AG04450 (cell line): ENCODE measurements around the gene MCF2L. TPM values are rescaled to one million over a fixed set of nuclear protein-coding genes. Genes with fewer than 3 reads are reported as not detected.

ENCODE experiments used
- CTCF ChIA-PET: fragments of 300-600, 350-600 bp; formaldehyde crosslinking; extraction: SDS; loops from one replicate; lab custom pipeline; 2022; ENCODE audit warnings: antibody characterized with exemption, inconsistent platforms; lab: Charles Lee
- POLR2A ChIA-PET: fragments of 350-600 bp; formaldehyde crosslinking; extraction: SDS; loops from one replicate; lab custom pipeline; 2021; ENCODE audit warnings: antibody characterized with exemption, inconsistent platforms; lab: Yijun Ruan, JAX
- DNase-seq: peaks from one replicate; pipeline ENCODE4 v3.0.0-alpha.2; 2011; ENCODE audit warnings: low read depth, low spot score
- H3K27ac ChIP-seq: one replicate; pipeline ENCODE4 v1.5.1; 2012; ENCODE audit warnings: low read depth, low read length, control low read depth
- H3K27me3 ChIP-seq: one replicate; pipeline ENCODE4 v1.6.0; 2012; ENCODE audit warnings: low read length; ENCODE audit not compliant: control insufficient read depth, insufficient read depth
- H3K4me3 ChIP-seq: 2 replicates; pipeline ENCODE4 v1.5.1; 2011; ENCODE audit warnings: mild to moderate bottlenecking, low read depth, low read length, control low read depth
- H3K9me3 ChIP-seq: 2 replicates; pipeline ENCODE4 v1.5.1; 2012; ENCODE audit warnings: low read length; ENCODE audit not compliant: control insufficient read depth, insufficient read depth
- polyA plus RNA-seq: library from polyadenylated mRNA; depleted of rRNA; stranded (reverse); fragments of >200 nt; gene quantifications from 2 replicates; pipeline ENCODE4 v1.2.3, GENCODE V29; 2011
- TF ChIP-seq, protein P1 (sequence below): IDR thresholded peaks from 2 replicates; pipeline ENCODE4 v1.5.1; 2011; ENCODE audit warnings: low read depth, low read length, control low read depth, inconsistent platforms

The MCF2L gene
- polyA plus RNA-seq, 1 experiment, result 0.04 TPM

DNA sequence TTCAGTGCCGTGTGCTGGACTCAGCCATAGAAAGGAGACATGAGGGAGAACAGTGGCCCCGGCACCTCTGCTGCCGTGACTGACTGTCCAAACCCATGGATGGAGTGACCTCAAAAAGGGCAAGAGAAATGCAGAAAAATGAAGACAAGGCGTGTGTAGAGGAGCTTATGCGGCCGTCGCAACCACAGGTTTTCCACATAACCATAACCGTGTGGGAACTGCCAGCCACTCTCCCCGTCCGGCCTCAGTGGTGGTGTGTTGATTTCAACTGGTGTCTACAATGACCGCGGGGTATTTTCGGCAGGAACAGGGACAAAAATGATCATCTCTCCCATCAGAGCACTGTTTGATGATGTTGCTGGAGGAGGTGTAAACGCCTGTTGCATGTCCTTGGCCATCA is 93.7 kb downstream of the MCF2L start:
- Histone ChIP-seq H3K4me3 (no peak overlapping the region), H3K27ac (no peak overlapping the region), H3K9me3 (peaks cover 14% of the 10 kb centered on the region), H3K27me3 (no peaks in the 10 kb centered on the region)
- ChIA-PET CTCF (no interaction called here), POLR2A (no interaction called here)
- no peak for DNase-seq
- TF ChIP-seq, protein P1, sequence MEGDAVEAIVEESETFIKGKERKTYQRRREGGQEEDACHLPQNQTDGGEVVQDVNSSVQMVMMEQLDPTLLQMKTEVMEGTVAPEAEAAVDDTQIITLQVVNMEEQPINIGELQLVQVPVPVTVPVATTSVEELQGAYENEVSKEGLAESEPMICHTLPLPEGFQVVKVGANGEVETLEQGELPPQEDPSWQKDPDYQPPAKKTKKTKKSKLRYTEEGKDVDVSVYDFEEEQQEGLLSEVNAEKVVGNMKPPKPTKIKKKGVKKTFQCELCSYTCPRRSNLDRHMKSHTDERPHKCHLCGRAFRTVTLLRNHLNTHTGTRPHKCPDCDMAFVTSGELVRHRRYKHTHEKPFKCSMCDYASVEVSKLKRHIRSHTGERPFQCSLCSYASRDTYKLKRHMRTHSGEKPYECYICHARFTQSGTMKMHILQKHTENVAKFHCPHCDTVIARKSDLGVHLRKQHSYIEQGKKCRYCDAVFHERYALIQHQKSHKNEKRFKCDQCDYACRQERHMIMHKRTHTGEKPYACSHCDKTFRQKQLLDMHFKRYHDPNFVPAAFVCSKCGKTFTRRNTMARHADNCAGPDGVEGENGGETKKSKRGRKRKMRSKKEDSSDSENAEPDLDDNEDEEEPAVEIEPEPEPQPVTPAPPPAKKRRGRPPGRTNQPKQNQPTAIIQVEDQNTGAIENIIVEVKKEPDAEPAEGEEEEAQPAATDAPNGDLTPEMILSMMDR, result no peak

DNA sequence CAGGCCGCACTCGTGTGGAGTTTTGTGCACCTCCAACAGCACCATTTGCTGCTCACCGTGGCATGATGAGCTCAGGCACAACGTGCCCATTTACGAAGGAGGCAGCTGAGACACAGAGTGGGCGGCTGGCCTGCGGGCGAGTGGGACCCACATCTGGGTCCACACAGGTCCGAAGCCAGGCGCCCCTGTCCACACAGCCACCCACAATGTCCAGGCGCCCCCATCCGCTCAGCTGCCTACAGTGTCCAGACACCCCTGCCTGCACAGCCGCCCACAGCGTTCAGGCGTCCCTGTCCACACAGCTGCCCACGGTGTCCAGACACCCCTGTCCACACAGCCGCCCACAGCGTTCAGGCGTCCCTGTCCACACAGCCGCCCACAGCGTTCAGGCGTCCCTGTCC is 94.1 kb downstream of the MCF2L start:
- no peak for DNase-seq
- TF ChIP-seq, protein P1, result no peak
- Histone ChIP-seq H3K4me3 (no peak overlapping the region), H3K9me3 (peaks cover 11% of the 10 kb centered on the region), H3K27me3 (no peaks in the 10 kb centered on the region), H3K27ac (no peak overlapping the region)
- ChIA-PET POLR2A (no interaction called here), CTCF (no interaction called here)

- H3K27ac ChIP-seq, result no peak overlapping the region
- CTCF ChIA-PET, result no interaction called here
Observed at GRCh38 chr13:113064000-113064533, 95.1 kb downstream of the MCF2L start.

DNA sequence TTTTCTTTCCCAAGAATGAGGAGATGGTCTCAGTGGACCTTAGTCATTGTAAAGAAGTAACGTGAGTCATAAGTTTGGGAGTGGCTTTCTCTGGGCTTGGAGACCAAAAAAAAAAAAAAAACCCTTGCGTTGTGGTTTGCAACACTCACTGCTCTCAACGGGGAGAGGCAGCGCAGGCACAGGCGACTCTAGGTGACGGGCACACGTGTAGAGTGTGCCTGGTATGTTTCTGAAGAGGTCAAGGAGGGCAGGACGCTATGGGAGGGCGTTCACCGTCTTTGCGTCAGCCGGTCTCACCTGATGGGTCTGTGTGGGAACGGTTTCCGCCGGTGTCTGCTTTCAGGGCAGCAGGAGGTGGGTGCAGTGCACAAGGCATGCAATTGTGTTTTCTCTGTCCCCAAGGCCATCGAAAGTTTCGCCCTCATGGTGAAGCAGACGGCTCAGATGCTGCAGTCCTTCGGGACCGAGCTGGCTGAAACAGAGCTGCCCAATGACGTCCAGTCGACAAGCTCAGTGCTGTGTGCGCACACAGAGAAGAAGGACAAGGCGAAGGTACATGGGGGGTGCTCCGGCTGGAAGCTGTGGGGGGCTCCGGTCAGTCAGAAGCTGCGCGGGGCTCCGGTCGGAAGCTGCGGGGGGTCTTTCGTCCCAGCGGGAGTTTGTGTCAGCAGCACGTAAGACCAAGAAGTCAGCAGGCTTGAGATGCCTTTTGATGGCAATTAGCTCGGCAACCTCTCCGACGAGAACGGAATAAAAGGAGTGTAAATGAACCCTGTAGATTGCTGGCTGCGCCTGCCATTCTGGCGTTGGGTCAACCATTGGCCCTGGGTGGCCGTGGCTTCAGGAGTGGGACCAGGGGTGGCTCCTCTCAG is 95.8 kb downstream of the MCF2L start:
- no peak overlapping the region for H3K27ac ChIP-seq

More at GRCh38 chr13:113064000-113064533, 95.1 kb downstream of the MCF2L start:
- Histone ChIP-seq H3K4me3 (no peak overlapping the region), H3K9me3 (peaks cover 4% of the 10 kb centered on the region; the same call in 1 of the 2 replicates), H3K27me3 (no peaks in the 10 kb centered on the region)
- TF ChIP-seq, protein P1, result no peak
- no peak for DNase-seq
- POLR2A ChIA-PET, result no interaction called here

More for the DNA sequence above, 95.8 kb downstream of the MCF2L start:
- Histone ChIP-seq H3K9me3 (peaks cover 4% of the 10 kb centered on the region; the same call in 1 of the 2 replicates), H3K27me3 (no peaks in the 10 kb centered on the region), H3K4me3 (no peak overlapping the region)
- TF ChIP-seq, protein P1, result no peak
- no peak for DNase-seq
- ChIA-PET CTCF (no interaction called here), POLR2A (no interaction called here)
